Right atrium auricular region (tissue), 2 donors: ENCODE results near the gene FAM120AOS. TPM values are rescaled to one million over a fixed set of nuclear protein-coding genes. Genes with fewer than 3 reads are reported as not detected.
A peak's percentile ranks its signal among the peaks of the same experiment; 100 is the strongest.

Experiments
- DNase-seq: peaks from one replicate; pipeline ENCODE4 v3.0.0-alpha.2; 2019; ENCODE audit warnings: low spot score
- H3K27ac ChIP-seq, 2 donors: fragments of 200-600 bp; sonication (generic); 1 replicate in 1 of 2; 2 replicates in 1 of 2; pipeline ENCODE4 v1.5.1; 2016 to 2019
- H3K27me3 ChIP-seq, 2 donors: fragments of 200-600 bp; sonication (generic); one replicate each; pipeline versions ENCODE4 v1.5.1 to v1.6.0; 2017 to 2019
- H3K36me3 ChIP-seq: fragments of 200-600 bp; sonication (generic); one replicate; pipeline ENCODE4 v1.5.1; 2016
- H3K4me1 ChIP-seq, 2 donors: fragments of 200-600 bp; sonication (generic); one replicate each; pipeline versions ENCODE4 v1.5.1 to v1.6.0; 2017 to 2019
- H3K4me3 ChIP-seq, 2 donors: fragments of 200-600 bp; sonication (generic); 1 replicate in 1 of 2; 2 replicates in 1 of 2; pipeline ENCODE4 v1.5.1; 2017 to 2019; ENCODE audit warnings: mild to moderate bottlenecking in 1 of 2, moderate library complexity in 1 of 2
- H3K9me3 ChIP-seq, 2 donors: fragments of 200-600 bp; sonication (generic); one replicate each; pipeline ENCODE4 v1.5.1; 2019
- total RNA-seq, 2 donors: library from RNA; depleted of rRNA; stranded (reverse); fragments of >200 nt; gene quantifications; one replicate each; pipeline ENCODE4 v1.1.0, GENCODE V29; 2016
- TF ChIP-seq, protein P1 (sequence below), 2 donors: fragments of 200-600 bp; sonication (generic); IDR thresholded peaks; one replicate each; pipeline ENCODE4 v1.5.1; 2019; ENCODE audit warnings: antibody characterized with exemption in 2 of 2

Gene FAM120AOS
- total RNA-seq, 2 donors from 2014 or later, result 32.4 to 47.0 TPM

DNA sequence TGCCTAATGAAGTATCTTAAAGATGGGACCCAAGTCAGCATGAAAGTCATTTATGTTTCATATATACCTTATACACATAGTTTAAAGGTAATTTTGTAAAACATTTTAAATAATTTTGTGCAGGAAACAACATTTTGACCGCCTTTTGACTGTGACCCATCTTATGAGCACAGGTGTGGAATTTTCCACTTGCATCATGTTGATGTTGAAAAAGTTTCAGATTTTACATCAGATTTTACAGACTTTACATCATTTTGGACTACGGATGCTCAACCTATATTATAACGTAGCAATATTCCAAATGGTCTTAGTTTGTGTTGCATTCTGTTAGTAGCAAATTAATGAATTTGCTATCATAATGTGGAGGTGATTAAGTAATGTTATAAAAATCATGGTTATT lies 21.7 kb upstream of the FAM120AOS start:
- H3K4me1 ChIP-seq, result peaks cover 0 to 36% of the 10 kb centered on the region in 2 donors

DNA sequence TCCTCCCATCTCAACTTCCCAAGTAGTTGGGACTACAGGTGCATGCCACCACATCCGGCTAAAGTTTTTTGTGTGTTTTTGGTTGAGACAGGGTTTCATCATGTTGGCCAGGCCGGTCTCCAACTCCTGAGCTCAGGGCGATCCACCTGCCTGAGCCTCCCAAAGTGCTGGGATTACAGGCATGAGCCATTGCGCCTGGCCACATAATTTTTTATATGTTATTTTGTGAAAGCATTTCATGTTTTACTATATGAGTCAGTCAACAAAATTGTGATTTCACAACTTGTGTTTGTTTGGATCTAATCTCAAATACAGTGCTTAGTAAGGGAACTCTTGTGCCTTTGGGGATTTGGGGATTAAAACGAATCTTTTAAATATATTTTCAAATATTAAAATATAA lies 20.0 kb upstream of the FAM120AOS start:
- TF ChIP-seq, protein P1, sequence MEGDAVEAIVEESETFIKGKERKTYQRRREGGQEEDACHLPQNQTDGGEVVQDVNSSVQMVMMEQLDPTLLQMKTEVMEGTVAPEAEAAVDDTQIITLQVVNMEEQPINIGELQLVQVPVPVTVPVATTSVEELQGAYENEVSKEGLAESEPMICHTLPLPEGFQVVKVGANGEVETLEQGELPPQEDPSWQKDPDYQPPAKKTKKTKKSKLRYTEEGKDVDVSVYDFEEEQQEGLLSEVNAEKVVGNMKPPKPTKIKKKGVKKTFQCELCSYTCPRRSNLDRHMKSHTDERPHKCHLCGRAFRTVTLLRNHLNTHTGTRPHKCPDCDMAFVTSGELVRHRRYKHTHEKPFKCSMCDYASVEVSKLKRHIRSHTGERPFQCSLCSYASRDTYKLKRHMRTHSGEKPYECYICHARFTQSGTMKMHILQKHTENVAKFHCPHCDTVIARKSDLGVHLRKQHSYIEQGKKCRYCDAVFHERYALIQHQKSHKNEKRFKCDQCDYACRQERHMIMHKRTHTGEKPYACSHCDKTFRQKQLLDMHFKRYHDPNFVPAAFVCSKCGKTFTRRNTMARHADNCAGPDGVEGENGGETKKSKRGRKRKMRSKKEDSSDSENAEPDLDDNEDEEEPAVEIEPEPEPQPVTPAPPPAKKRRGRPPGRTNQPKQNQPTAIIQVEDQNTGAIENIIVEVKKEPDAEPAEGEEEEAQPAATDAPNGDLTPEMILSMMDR (IDR thresholded peaks at IDR 0.05), result no peak
- H3K4me1 ChIP-seq, result peaks cover 0 to 45% of the 10 kb centered on the region in 2 donors
- H3K9me3 ChIP-seq, result no peaks in the 10 kb centered on the region
- no peak for DNase-seq
- no peak overlapping the region for H3K4me3 ChIP-seq
- H3K36me3 ChIP-seq, result peaks cover 5% of the 10 kb centered on the region
- H3K27me3 ChIP-seq, result no peaks in the 10 kb centered on the region
- no peak overlapping the region for H3K27ac ChIP-seq

More for the DNA sequence above, 21.7 kb upstream of the FAM120AOS start:
- Histone ChIP-seq H3K27ac (no peak overlapping the region), H3K27me3 (no peaks in the 10 kb centered on the region), H3K4me3 (no peak overlapping the region), H3K36me3 (peaks cover 7% of the 10 kb centered on the region), H3K9me3 (no peaks in the 10 kb centered on the region)
- TF ChIP-seq, protein P1 (IDR thresholded peaks at IDR 0.05), result no peak
- DNase-seq, result no peak

DNA sequence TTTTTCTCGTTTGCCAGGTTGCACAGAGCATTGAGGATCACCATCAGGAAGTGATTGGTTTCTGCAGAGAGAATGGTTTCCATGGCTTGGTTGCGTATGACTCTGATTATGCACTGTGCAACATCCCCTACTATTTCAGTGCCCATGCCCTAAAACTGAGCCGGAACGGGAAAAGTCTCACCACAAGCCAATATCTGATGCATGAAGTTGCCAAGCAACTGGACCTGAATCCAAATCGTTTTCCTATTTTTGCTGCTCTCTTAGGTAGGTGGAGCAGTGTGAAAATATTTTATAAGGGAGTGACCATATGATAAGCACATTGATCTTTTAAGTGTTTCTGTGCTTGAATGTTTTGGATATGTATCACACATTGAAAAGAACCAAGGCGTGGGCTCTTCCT lies 17.7 kb upstream of the FAM120AOS start:
- Histone ChIP-seq H3K27ac (no peak overlapping the region), H3K9me3 (no peaks in the 10 kb centered on the region), H3K4me3 (no peak overlapping the region), H3K36me3 (no peaks in the 10 kb centered on the region), H3K4me1 (peaks cover 0 to 66% of the 10 kb centered on the region in 2 donors), H3K27me3 (no peaks in the 10 kb centered on the region)
- DNase-seq, result no peak
- TF ChIP-seq, protein P1 (IDR thresholded peaks at IDR 0.05), result no peak

GRCh38 chr9:93470391-93470790 lies 17.0 kb upstream of the FAM120AOS start:
- Histone ChIP-seq H3K27ac (peak overlapping the region in 1 of 2 donors; percentile 58), H3K36me3 (no peaks in the 10 kb centered on the region), H3K9me3 (no peaks in the 10 kb centered on the region), H3K27me3 (no peaks in the 10 kb centered on the region), H3K4me1 (peaks cover 0 to 66% of the 10 kb centered on the region in 2 donors), H3K4me3 (no peak overlapping the region)
- TF ChIP-seq, protein P1 (IDR thresholded peaks at IDR 0.05), result no peak
- no peak for DNase-seq

GRCh38 chr9:93468763-93469456 lies 15.5 kb upstream of the FAM120AOS start:
- TF ChIP-seq, protein P1 (IDR thresholded peaks at IDR 0.05), result no peak
- H3K27me3 ChIP-seq, result no peaks in the 10 kb centered on the region
- H3K4me3 ChIP-seq, result no peak overlapping the region
- no peaks in the 10 kb centered on the region for H3K36me3 ChIP-seq
- H3K4me1 ChIP-seq, result peaks cover 0 to 79% of the 10 kb centered on the region in 2 donors
- H3K27ac ChIP-seq, result peak overlapping the region; percentile 55 to 58
- no peaks in the 10 kb centered on the region for H3K9me3 ChIP-seq
- DNase-seq, result no peak

- Histone ChIP-seq H3K4me1 (peaks cover 0 to 79% of the 10 kb centered on the region in 2 donors), H3K4me3 (no peak overlapping the region), H3K9me3 (no peaks in the 10 kb centered on the region), H3K27me3 (no peaks in the 10 kb centered on the region), H3K36me3 (no peaks in the 10 kb centered on the region), H3K27ac (peak overlapping the region; percentile 45 to 64)
- TF ChIP-seq, protein P1 (IDR thresholded peaks at IDR 0.05), result no peak
- DNase-seq, result no peak
These were observed 14.1 kb upstream of the FAM120AOS start for GRCh38 chr9:93467462-93467861.
